Muscle of back (tissue), 13 donors: ENCODE results near the gene PRICKLE4. TPM values are rescaled to one million over a fixed set of nuclear protein-coding genes. Genes with fewer than 3 reads are reported as not detected.

Experiments
- DNase-seq, 3 donors: peaks; one replicate each; pipeline versions ENCODE4 v3.0.0 to v3.0.0-alpha.2; 2013
- long read RNA-seq, 9 donors: transcript quantifications; one replicate each; lab custom pipeline, GENCODE V29; 2026
- polyA plus RNA-seq, 10 donors: library from polyadenylated mRNA; unstranded; fragments of 120-200 nt; gene quantifications; one replicate each; pipeline ENCODE4 v1.2.1, GENCODE V29; 2013; ENCODE audit not compliant: insufficient read length in 10 of 10

Gene PRICKLE4, protein sequence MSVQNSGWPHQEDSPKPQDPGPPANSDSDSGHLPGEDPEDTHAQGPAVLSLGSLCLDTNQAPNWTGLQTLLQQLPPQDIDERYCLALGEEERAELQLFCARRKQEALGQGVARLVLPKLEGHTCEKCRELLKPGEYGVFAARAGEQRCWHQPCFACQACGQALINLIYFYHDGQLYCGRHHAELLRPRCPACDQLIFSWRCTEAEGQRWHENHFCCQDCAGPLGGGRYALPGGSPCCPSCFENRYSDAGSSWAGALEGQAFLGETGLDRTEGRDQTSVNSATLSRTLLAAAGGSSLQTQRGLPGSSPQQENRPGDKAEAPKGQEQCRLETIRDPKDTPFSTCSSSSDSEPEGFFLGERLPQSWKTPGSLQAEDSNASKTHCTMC
- polyA plus RNA-seq, result 1 to 10 TPM; 1.0 to 4.1 (median 2.5) TPM
- long read RNA-seq, donor 1, result 0 reads
- long read RNA-seq, donor 2, result 0 reads
- long read RNA-seq, donor 3, result 0 reads
- long read RNA-seq, donor 4, result 0 reads
- long read RNA-seq, donor 5, result 0 reads
- long read RNA-seq, donor 6, result 0 reads
- long read RNA-seq, donor 7, result 0 reads
- long read RNA-seq, donor 8, result 0 reads
- long read RNA-seq, donor 9, result 0 reads

DNA sequence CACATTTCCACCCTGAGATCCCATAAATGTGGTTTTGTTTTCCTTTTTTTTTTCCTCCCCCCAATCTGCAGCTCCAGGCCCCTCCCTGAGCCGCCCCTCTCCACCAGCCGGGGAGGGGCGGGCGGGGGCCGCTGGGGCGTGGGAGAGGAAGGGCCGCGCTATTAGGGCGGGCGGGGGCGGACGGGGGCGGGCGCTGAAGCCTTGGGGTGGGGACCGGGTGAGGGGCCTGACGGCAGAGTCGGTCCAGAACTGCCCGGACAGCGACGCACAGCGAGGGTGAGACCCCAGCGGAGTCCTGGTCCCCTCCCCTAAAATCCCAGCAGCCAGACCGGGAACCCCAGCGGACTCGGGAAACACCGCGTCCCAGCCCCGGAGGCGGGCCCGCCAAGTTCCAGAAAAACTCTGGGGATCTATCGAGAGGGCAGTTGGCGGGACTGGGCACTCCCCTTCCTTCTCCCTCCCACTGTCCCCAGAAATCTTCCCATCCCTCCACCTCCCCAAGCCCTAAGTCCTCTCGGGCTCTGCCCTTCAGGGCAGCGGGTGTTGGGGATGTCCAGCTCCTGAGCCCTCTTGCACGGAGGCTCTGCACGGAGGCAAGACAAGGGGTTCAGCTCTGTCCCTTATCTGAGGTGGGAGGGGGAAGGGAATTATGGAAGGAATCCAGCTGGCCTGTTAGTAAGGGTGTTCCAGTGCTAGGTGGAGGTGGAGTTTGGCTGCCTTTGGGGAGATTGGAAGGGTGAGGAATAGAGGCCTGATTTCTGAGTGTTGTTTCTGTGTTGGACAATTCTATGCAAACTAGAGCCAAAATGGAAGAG is at the start of gene PRICKLE4:
Gene PRICKLE4, plus strand, starts transcription at position 232 of the 815 bp plus-strand sequence. CDS start 2,692 bp downstream, outside the sequence.
- peak in 2 of 3 donors; percentile 51 to 70 for DNase-seq

DNA sequence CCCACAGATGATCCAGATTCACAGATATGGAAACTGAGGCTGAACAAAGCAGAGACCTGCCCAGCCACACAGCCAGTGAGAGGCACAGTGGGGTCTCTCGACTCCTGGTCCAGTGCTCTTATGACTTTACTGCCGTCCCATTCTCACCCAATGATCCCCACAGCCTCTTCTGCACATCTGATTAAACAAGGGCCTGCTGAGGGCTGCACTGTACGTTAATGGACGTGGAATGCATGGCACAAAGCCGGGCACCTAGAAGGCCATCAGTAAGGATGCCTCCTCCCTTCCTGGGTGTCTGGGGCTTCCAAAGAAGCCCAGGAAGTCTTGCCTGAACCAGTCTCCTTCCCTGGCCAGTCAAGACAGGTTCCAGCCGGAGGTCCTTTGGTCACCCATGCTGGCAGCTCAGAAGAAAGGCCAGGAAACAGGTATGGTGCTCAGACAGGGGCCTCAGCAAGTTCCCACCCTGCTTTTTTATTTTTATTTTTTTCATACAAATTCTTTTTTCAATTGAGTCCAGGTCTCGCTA is 49.0 kb upstream of the PRICKLE4 start:
- no peak for DNase-seq

DNA sequence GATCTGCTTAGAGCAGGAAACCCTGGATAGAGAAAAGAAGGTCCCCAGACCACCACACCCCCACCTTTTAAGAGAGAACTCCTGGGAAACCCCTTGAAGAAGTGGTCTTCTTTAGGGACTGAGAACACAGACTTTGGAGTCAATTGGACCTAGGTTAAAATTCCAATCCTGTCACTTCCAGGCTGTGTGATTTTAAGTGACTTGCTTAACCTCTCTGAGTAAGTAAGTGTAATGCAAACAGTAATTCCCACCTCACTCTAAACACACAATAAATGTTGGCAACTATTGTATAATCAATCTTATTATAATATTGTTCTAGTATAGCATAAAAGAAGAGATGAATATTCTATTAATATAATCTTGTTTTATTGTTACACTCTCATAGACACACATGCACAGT is 48.4 kb upstream of the PRICKLE4 start:
- no peak for DNase-seq

DNA sequence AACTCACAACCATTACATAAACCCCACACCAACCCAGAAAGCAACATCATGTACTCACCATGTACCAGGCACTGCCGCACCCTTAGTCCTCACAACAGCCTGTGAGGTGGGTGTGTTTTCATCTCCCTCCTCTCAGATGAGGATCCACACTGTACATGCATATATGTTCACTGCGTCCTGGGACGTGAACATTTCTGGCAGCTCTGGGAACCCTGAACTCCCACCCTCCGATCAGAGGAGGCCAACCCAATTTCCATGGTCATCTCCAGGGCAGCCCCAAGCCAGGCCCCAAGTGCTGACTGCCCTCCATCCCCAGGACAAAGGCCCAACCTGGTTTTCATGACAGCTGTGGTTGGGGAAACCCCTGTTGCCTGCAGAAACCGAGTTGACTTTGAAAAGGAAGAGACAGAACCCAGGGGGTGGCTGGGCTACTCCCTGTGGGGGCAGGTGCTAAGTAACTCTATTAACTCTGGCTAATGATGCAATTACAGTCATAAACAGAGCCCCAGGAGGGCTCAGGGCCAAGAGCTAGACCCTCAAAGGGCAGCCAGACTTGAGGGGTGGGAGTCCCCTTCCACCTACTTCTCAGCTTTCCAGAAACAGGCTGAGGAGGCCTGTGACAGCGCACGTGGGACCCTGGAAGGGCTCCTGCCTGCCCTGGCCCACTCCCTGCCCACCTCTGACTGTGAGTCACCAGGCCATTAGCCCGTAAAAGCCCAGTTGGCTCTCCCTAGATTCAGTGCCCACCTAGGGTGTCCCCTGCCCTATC is 47.8 kb upstream of the PRICKLE4 start:
- DNase-seq, result peak in 1 of 3 donors; percentile 30

DNA sequence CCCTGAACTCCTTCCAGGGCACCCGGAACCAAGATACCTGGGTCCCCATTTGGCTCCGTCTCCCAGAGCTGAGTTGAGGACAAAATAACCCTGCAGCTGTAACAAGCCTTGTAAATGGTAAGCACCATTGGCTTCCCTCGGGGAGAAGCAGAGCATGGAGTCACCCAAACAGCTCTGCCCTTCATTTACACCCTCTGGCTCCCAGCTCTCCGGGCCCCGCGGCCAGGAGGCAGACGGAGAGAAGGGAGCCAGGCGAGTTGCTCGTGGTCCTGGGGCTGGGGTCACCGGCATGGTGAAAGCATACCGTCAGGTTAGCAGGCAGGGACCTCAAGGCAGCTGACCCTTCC is 47.2 kb upstream of the PRICKLE4 start:
- DNase-seq, result no peak

DNA sequence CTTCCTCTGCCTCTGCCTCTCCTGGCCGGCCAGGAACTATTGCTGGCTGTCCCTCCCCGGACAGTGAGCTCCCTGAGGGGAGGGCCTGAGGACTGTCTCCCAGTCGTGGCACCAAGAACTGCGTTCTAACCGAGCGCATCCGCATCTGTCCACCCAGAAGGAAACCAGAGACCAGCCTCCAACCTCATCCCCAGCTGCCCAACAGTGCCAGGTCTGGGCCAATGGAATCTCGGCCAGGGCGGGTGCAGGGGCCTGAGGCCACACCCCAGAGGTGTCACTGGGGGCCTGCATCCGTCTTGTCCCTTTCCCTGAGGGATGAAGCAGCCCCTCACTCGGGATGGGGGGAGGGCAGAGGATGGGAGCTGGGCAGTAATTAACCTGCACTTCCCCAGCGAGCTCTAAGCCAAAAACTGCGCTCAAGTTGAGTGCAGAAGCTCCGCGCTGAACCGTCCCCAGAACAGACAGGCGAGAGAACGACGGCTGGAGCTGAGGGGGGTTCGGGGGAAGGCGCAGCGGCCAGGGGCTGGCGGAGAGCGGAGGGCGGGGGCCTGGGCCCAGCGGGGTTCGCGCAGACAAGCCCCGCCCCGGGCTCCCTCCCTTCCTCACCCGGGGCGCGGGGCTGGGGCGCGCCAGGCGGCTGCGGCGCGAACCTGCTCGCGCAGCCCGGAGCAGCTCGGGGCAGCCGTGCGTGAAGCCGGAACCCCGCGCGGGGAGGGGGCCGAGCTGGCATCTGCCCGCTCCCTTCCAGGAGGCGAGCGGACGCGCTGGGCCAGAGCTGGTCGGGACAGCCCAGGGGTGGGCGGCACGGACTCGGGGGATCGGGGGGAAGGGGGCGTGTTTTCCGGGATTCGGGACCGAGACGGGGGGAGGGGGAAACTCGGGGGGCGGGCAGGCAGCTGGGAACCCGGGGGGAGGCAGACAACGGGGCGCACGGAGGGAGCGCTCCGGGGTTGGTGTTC is 46.6 kb upstream of the PRICKLE4 start:
- peak; percentile 56 to 94 (median 87) for DNase-seq

DNA sequence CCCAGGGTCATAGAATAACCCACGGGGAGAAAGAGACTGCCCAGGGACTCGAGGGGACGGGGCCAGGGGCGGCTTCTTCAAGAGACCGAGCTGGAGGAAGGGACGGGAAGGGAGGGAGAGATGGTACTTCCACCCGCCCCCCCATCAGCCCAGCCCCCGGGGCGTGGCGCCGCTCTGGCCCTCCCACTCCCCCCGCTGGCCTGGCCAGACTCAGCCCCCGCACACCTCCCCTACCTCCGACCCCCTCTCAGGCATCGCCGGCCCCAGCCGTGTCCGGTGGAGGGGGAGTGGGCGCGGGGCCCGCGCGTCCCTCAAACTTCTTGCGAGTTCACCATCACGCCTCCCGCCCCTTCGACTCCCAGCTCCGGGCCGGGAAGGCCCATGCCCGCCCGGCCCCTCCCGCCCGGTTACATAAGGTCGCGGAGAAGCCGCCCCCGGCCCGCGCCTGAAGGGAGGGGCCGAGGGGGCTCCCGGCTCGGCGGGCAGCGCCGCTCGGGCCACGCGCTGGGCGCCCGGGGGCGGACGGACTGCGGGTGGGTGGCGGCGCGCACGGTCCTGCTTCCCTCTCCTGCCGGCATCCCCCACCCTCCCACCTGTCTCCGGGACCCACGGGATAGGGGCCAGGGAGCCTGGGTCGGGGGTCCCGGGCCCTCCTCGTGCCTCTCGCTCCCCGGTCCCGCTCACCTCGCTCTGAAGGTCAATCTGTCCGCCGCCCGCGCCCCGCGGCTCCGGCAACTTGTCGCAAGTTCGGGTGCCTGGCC is 45.7 kb upstream of the PRICKLE4 start:
- peak; percentile 71 to 95 (median 91) for DNase-seq

DNA sequence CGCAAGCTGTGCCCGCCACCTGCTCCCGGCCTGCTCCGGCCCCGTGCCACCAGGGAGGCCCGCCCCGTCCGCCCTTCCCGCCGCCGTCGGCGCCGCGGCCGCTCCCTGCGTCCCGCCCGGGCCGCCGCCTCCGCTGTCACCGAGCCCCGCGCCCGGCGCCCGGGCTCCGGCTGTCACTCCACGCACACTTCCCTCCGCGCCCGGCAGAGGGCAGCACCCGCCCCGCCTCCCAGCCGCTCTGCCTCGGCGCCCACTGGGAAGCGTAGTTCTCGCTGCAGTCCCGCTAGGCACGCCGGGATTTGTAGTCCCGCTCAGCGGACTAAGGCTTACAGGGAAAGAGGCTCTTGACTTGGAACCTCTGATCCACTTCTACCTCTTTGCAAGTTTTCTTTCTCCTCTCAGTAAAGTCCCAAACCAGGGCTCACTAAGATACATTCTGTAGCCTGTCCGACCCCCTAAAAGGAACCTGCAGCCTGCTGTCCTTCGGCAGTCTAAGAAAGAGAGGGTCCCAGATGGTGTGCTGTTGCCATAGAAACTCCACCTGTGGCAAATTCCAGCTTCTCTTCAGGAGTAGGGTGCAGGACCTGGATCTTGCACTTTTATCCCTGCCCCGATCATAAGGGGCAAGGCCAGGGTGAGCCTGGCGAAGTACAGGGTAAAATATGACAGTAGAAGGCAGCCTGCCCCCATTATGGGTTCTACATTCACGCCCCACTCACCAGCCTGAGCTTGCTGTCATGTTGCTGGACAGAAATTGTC is 45.0 kb upstream of the PRICKLE4 start, which contains the start of gene TFEB:
Gene TFEB, minus strand, starts transcription at position 182 of the 759 bp plus-strand sequence. CDS start 44,395 bp downstream, outside the sequence.
- DNase-seq, result peak; percentile 88 to 97 (median 94)

DNA sequence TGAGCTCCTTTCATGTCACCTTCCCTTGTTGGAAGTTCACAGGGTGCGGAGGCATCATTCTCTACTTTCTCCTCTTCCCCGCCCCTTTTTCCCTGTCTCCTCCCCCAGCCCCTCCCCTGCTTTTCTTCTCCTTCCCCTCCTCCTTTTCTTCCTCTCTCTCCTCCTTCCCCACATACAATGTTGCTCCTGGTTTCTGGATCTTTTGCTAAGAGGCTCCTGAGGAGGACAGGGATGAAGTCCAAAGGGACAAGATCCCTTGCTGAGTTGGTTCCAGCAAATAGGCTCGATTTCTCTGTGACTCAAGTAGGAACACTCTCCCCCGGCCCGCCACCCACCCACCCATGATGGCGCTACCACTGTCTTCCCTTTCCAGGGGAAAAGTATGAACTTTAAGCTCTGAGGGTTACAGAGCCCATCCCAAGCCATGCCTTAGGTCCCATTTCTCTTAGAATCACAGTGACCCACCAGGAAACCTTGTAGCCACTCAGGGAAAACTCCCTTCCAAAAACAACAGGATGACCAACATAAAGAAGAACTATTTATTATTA is 44.3 kb upstream of the PRICKLE4 start:
- DNase-seq, result no peak

DNA sequence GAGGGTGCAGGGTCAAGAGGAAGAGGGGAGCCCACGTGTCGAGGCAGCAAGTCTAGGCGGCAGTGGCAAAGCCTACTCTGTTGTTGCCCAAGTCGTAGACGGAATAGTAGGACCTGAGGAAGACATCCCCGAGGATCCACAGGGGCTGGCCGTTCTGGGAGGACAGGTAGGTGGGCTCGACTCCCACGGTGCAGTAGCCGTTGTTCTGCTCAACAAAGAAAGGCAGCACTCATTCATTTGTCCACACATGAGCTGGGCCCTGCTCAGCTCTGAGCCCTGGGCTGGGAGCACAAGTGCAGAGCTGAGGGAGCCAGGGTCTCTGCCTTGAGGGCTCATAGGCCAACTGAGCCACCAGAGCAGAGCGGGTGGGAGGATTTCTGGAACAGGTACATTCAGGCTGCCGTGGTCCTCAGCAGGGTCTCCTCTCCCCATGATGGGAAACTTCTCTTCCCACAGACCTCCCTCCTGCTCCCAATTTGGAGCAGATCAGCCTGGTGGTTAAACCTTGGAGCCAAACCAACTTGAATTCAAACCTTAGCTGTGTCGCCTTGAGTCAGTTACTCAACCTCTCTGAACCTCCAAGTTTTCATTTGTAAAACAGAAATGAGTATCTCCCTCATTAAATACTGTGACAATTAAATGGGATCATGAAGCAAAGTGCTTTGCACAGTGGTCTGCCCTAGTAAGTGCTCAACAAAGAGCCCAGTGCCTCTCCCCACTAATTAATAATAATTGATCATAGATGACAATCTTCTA is 43.6 kb upstream of the PRICKLE4 start:
- DNase-seq, result no peak

DNA sequence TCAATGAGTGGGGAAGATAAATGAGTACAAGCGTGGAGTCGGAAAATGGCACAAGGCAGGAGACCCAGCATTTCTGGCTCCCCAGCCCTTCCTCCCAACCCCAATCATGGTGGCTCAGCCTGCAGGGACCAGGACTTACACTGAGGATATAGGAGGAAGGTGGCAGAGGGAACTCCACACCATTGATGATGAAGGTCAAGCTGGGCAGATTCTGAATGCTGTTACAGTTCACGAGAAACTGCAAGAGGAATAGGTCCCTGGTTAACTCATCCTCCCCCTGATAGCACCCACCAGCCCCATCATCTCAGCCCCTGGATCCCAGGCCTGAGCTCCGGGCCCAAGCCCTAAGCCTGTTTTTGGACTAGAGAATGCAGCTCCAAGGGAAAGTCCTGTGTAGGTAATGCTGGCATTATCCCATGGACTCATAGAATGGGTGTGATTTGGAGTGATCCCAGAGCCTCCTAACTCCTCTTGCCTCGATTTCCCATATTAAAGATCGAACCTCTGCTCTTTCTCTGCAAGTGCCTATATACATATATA is 42.9 kb upstream of the PRICKLE4 start:
- no peak for DNase-seq

DNA sequence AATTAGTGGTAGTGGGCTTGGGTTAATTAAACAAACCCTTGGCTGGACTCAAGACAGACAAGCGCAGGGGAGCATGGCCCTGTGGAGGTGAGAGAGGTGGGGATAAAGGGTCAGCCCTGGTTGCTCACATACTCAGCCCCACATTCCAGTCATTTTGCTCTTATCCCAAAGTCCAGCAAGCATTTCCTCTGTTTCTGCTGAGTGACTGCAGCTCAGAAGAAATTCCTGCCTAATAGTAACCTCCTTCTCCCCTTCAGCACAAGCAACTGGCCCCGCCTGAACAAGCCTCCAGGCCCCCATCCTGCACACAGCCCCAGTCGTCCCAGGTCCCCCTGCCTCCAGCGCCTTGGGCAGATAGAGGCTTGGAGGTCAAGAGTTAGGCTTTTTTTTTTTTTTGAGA is 41.5 kb upstream of the PRICKLE4 start:
- DNase-seq, result no peak

DNA sequence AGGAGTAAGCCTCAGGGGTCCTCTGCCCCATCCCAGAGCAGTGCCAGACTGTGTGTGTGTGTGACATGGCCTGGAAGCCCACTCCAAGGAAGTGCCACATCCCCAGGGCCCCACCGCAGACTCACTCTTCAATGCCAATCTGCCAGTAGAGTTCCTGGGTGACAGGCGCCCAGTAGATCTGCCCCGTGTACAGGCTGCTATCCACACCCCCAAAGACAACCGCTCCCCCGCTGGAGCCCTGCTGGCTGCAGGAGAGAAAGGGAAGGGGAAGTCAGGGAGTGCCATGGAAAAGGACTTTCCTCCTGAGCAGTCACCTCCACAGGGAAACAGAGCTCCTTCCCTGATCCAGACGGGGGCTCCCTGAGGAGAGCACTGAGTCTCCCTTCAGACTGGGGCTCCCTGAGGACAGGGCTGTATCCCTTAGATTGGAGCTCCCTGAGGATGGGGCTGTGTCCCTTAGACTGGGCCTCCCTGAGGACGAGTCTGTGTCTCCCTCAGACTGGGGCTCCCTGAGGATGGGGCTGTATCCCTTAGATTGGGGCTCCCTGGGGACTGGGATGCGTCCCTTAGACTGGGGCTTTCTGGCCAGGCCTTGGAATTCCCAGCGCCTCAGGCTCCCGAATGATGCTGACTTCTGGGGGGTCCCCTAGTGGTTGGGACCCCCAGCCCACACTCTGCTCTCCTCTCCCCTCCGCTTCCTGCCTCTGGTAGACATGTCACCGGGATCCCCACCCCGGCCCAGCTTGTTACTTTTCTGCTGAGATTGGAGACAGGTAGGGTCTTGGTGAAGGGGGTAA is 40.0 kb upstream of the PRICKLE4 start:
- no peak for DNase-seq

DNA sequence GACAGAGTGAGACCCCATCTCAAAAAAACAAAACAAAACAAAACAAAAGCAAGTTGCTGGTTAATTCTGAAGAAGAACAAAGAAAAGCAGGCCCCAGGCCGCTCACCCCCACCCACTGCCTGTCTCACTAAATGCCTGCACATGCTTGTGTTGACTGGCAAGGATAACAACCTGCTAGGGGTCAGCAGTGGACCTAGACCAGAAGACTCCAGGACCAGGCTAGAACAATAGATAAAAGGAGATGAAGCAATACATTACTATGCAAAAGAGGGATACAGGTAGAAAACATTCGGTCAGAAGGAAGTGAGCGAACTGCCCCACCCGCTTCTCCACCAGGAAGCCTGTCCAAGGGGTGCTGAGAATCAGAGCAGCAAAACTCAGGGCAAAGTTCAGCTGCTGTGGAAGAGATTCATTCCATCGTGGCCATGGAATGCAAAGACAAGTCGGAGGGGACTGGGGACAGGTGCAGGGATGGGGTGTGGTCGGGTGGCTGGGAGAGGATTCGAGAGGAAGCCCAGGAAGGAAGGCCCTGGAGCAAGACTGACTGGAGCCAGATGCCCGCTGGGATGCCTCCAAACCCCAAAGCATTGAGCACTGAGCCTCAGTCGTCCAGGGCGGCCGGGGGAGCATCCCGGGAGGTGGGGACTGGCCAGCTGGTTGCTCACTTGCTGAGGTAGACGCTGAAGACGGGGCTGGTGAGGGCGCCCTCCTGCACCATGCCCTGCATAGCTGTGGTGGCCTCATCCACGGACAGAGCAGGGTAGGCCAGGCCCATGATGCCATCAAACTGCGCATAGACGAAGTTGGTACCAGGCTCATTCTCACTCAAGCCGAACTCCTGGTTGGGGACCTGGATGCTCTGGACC is 38.7 kb upstream of the PRICKLE4 start:
- DNase-seq, result no peak
